ENCODE results near the gene CELSR1.
"Not testable (repeated sequence)": the region's sequence is repeated elsewhere in the genome, so short reads cannot be mapped to it uniquely, and the experiment has no call there.

The CELSR1 gene

GRCh38 chr22:46511151-46512038 is 26.0 kb downstream of the CELSR1 start:
- no peak for DNase-seq

- no peak for DNase-seq
Observed at GRCh38 chr22:46509416-46510089, 27.9 kb downstream of the CELSR1 start.

DNA sequence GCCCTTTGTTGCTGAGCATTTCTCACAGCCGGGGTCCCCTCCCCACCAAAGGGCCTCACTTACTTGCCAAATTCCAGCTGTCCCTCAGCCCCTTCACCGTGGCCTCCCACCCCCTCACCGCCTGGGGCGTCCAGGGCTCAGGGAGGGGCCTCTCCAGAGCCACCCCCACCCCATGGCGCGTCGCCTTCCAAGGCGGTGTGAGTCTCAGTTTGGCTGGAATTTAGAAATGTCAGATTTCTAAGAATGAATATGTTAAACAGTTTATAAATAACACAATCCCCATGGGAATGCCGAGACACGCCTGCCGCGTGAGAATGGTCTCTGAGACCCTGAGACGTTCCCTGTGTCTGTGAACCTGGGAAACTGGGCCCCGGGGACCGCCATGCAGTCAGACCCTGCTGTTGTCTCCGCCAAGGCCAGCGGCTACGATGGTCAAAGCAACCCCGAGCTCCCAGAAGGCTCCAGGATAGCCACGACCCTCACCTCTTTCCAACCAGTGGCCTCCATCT is 28.9 kb downstream of the CELSR1 start:
- DNase-seq, result no peak

DNA sequence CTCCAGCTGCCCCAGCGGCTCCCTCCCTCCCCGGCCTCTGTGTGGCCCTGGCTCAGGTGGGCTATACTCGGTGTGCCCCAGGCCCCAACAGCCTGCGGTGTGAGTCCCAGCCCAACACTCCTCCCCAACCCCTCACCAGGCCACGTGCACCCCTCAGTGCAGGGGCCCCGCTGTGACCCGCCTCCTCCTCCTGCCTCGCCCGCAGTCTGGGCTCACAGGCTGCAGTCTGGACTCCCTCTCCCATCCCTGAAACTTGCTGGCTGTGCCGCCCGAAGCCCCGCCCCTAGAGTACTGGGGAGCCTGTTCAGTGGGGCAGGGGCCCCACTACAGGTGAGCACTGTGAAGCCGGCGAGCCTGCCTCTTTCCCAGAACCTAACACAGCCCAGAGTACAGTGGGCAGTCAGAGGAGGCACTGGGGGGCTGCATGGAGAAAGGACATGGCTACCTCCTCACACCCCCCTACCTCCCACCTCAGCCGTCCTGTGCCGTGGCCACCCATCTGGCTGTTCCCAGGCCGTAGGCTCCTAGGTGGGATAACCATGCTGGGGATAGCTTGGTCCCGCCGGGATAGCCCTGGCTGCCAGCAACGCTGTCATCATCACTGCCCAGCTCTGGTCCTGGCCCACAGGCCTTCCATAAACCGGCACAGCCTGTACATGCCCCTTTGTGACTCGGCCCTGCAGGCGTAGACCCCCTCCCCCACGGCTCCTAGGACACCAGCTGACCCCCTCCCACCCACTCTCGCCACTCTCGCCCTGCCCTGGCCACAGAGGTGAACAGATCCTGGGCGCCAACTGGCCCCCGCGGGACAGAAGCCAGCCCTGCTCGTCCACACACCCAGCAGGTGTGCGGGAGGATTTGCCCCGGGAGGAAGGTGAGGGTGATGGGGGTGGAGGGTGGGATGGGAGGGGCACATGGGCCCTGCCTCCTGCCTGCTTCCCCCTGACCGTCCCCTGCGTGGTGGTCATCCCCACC is 29.7 kb downstream of the CELSR1 start:
- no peak for DNase-seq

DNA sequence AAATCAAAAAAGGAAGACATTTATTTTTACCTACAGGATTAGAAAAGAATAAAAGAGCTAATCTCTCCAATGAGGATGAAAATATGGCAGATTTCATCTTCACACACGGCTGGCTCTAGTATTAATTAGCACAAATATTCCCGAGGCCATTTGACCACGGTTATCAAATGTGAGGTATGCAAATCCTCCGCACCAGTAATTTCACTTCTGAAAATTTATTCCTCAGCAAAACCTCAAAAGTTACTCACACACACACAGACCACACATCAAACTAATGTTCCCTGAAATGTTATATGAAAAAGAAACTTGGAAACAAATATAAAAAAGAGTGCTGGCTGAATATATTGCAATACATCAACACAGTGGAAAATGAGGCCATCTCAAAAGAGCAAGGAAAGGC is 32.8 kb downstream of the CELSR1 start:
- DNase-seq, result no peak

DNA sequence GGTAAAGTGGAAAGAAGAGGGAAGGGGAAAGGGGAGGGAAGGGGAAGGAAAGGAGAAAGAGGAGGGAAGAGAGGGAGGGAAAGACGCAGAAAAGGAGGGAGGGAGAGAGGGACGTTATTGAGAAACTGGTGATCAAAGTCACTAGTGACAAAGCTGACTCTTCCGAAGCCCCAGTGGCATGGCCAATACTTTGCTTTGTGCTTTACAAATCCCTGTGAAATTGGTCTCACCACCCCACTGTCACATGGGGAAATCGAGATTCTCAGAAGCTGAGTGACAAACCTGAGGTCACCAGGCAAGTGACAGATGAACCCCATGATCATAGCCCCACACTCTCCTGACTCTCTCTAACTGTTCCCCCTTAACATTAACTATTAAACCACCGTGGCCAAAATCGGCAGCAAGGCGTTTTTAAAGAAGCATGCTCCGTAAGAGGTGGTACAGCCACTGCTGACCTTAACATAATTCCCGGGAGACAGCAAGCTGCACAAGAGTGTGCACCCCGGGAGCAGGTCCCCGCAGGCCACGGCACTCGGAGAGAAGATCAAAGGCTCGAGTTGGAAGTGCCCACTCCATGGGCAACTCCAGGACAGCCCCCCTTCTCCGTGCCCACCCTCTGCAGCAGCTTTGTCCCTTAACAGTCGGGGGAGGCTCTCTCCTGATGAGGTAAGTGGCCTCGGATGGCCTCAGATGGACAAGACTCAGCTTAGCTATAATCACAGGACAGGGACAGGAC is 34.8 kb downstream of the CELSR1 start:
- DNase-seq, result no peak

- DNase-seq, result no peak
Observed at GRCh38 chr22:46501701-46502100, 35.7 kb downstream of the CELSR1 start.

GRCh38 chr22:46501265-46501664 is 36.2 kb downstream of the CELSR1 start:
- DNase-seq, result not testable (repeated sequence)

DNA sequence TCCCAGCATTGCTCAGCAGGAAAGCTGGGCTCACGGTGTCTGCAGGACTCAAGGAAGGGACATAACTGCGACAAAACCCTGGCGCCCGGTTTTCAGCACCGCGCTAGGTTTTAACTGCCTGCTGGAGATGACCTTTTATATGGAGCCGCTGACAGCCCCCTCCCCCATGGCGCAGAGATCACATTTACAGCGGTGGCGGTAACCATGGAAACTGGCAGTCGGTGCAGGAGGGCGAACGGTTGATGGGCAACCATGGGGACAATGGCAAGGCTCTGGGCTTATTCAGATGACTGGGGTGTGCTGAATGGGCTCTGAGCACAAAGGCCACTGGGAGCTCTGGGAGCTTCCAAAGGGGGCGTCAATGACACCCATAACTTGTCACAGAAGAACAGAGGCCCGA is 37.2 kb downstream of the CELSR1 start:
- peak in 6 of 14 donors; percentile 1 to 32 (median 8) for DNase-seq

DNA sequence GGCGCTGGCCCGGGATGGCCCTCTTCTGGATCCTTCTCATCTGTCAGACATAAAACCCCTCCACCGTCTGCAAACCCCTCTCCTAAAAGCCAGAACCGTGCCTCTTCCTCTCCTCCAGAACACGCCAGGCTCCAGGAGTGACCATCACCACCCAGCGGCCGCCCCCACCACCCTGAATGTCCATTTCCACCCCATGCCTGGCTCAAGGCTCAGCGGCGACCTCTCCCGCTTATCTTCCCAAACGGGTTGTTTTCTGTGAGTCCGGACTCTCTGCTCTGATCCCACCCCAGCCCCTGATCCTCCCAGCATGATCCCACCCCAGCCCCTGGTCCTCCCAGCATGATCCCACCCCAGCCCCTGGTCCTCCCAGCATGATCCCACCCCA is 37.6 kb downstream of the CELSR1 start:
- DNase-seq, result no peak

GRCh38 chr22:46491946-46492345 is 45.5 kb downstream of the CELSR1 start:
- DNase-seq, result no peak

DNA sequence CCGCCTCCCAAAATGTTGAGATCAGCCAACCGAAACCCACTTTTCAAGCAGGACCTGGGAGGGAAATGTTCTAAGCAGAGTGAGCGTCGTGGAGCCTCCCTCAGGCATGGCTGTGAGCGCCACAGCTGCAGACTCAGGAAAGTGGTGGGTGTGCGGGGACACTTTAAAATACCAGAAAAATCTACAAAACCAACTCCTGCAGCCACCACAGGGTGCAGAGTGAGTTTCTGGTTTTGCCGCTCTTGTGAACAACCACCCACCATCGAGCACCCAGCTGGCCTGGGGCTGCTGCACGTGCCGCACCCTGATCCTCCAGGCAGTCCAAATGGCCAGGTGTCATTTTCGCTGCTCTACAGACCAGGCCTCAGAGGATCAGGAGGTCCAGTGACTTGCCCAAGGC is 46.9 kb downstream of the CELSR1 start:
- no peak for DNase-seq

DNA sequence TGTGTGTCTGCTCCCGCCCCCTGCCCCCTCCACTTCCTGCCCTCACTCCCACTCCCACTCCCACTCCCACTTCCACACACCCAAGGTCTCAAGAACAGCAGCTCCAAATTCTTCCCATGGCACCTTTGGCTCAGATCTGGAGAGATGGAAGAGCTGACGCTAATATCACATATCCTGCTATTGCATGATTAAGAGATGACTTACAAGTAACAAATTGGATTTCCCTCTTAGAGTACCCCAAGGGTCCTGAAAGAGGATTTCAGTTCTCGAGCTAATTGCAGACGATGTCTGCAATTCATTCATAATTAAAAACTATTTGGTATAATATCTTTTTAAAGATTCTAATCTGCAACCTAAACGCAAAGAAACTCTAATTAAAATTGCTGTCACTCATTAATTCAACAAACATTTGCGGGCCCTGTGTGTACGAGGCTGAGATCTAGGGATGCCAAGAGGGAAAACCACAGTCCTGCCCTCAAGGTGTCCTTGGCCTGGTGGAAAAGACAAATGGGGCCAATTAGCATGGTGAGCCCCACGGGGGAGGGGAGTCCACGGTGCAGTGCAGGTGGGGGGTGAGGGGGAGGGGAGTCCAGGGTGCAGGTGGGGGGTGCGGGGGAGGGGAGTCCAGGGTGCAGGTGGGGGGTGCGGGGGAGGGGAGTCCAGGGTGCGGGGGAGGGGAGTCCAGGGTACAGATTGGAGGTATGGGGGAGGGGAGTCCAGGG is 50.3 kb downstream of the CELSR1 start:
- no peak for DNase-seq

GRCh38 chr22:46484861-46485595 is 52.4 kb downstream of the CELSR1 start:
- DNase-seq, result no peak

DNA sequence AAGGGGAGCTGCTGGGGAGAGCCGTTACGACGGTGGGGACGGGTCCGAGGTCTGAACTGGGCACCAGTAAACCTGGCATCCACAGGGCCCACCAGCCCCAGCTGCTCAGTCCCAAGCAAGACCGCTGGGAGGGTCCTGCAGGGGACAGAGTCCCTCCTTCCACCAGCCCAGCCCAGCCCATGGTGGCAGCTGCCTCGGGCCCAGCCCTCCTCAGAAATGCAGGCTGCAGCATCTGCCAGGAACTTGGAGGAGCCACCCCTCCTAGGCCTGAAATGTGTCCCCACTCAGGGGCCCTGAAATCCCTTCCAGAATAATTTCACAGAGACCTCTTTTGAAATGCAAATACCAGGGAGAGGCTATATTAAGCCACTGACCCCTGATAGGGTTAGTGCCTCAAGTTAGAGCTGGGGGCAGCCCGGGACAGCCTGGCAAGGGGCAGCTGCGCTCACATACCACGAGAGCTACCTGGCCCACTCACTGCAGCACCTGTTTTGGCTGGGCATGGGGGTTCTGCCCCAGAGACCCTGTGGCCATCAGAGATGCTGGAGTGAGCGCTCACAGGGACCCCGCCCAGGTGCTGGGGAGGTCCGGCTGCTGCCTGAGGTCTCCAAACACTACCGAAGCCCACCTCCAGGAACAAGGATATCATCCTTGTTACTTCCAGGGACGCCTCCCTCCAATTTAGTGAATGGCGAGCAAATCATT is 53.1 kb downstream of the CELSR1 start:
- DNase-seq, result no peak

- DNase-seq, result no peak
Observed at GRCh38 chr22:46483353-46483752, 54.1 kb downstream of the CELSR1 start.

DNA sequence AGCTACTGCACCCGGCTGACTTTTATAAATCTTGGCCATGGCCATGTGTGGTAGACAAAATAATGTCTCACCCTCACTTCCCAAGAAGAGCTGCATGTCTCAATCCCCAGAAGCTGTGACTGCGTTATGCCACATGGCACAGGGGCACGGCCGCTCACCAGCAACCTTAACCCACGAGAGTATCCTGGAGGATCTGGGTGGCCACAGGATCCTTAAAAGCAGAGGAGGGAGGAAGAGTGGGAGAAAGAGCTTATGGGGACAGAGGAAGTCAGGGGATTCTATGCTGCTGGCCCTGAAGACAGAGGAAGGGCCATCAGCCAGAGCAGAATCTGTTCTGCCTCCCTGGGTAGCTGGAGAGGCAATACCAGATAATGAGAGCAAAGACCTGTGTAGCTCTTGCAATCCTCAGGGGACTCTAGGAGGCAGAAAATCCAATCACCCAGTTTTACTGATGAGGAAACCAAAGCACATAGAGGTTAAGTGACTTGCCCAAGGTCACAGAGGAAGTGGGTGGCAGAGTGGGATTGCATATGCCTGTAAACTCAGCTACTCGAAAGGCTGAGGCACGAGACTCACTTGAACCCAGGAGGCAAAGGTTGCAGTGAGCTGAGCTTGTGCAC is 55.3 kb downstream of the CELSR1 start:
- no peak for DNase-seq

DNA sequence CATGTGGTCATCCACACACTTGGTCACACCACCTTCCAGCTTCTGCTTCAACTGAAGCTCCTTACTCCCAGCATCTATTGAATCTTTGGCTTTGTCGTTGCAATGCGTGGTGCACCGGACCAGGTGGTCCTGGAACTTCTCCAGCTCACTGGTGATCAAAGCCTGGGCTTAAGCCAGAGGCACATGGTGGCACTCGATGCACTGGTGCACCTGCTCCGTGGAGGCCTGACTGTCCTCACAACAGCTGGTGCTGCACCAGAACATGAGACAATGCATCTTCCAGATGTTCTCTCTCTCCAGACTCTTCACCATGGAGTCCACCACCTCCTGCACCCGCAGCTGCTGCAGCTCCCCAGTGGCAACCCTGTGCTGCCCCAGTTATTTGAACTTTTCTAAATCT is 56.0 kb downstream of the CELSR1 start:
- DNase-seq, result no peak

- DNase-seq, result no peak
Observed at GRCh38 chr22:46480396-46480795, 57.0 kb downstream of the CELSR1 start.
